Cardiac ventricle fibroblast (primary cell): ENCODE measurements around the gene GON4L. TPM values are rescaled to one million over a fixed set of nuclear protein-coding genes. Genes with fewer than 3 reads are reported as not detected.

Source experiments
- total RNA-seq: library from RNA; depleted of rRNA; stranded (reverse); fragments of >200 nt; gene quantifications from 2 replicates; pipeline ENCODE4 v1.2.3, GENCODE V29; 2015

GON4L gene
- total RNA-seq = 11.8 and 16.4 TPM in 2 replicates

GRCh38 chr1:155856975-155857930 is at the start of gene GON4L:
Gene GON4L (minus strand): TSS chr1:155857214. CDS start chr1:155853780, 3,434 bp downstream.

GRCh38 chr1:155859234-155859829 is 2.3 kb upstream of the GON4L start, which contains the start of gene SYT11:
Gene SYT11 (plus strand): TSS chr1:155859567. CDS start chr1:155859762, 195 bp downstream.

Other genes with a start within 250 kb of the GON4L start
- 7.1 and 11.8 TPM in 2 replicates for gene MSTO1, start 247.0 kb downstream of the GON4L start, total RNA-seq
- 38.4 and 77.1 TPM in 2 replicates for gene YY1AP1, start 168.4 kb downstream of the GON4L start, total RNA-seq
- 77.4 and 79.3 TPM in 2 replicates for gene DAP3, start 168.1 kb downstream of the GON4L start, total RNA-seq
- gene SYT11, start 2.4 kb upstream of the GON4L start, total RNA-seq = 5.1 and 5.7 TPM in 2 replicates
- gene RIT1, start 54.1 kb upstream of the GON4L start, total RNA-seq = 10.4 and 18.4 TPM in 2 replicates
- gene KHDC4, start 77.2 kb upstream of the GON4L start, total RNA-seq = 17.2 and 24.5 TPM in 2 replicates
- gene RXFP4, start 84.4 kb upstream of the GON4L start, total RNA-seq = not detected in 2 replicates
- 46.4 and 51.5 TPM in 2 replicates for gene ARHGEF2, start 121.3 kb upstream of the GON4L start, total RNA-seq
- 460 and 537 TPM in 2 replicates for gene SSR2, start 163.7 kb upstream of the GON4L start, total RNA-seq
- gene UBQLN4, start 196.6 kb upstream of the GON4L start, total RNA-seq = 9.1 and 13.3 TPM in 2 replicates
- gene LAMTOR2, start 197.6 kb upstream of the GON4L start, total RNA-seq = 69.9 and 81.7 TPM in 2 replicates
- gene RAB25, start 203.9 kb upstream of the GON4L start, total RNA-seq = not detected in 2 replicates
- gene MEX3A, start 225.3 kb upstream of the GON4L start, total RNA-seq = 0.62 and 3.9 TPM in 2 replicates